HG03280 (cell line): ENCODE results near the gene METTL26.

Source experiments
- ATAC-seq: cut with Tn5 transposase; IDR thresholded peaks from one replicate; pipeline ENCODE4 v1.9.1; 2021; ENCODE audit warnings: mild to moderate bottlenecking, moderate library complexity; ENCODE audit not compliant: unreplicated experiment

Gene METTL26

DNA sequence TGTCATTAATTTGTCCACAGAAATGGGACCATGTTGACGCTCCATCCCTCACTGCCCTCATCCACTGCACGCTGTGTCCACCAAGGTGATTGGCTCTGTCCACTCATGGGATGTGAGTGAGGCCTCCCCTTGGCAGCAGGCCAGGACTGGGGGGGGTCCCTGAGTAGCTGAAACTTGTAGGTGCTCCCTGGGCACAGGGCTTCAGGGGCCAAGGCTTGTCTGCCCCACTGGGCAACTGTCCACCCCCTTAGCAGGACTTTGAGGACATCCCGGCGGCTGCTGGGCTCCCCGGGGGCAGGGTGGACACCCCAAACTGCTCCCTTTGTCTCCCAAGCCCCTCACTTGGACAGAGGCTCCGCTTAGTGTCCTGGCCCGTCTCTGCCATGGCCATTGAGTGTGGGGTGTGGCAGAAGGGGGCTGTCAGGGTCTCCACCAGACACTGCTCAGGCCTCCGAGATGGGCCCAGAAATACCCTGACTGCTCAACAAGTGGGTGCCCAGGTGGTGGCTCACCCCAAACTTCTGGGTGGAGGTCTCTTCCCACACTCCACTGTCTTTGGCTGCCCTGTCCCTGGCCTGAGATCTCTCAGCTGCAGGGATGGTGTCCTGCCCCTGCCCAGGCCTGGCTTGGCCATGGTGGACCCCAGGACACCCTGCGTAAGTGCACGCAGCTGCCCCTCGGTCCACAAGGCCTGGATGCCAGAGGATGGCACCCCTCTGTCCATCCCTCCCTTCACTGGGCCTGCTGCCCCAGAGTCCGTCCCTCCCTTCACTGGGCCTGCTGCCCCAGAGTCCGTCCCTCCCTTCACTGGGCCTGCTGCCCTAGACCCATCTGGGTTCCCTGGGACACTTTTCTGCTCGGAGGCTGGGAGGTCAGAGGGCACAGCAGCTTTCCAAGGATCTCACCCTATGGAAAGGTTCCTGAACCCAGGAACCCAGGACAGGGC lies 49.2 kb downstream of the METTL26 start:
- ATAC-seq = no peak

DNA sequence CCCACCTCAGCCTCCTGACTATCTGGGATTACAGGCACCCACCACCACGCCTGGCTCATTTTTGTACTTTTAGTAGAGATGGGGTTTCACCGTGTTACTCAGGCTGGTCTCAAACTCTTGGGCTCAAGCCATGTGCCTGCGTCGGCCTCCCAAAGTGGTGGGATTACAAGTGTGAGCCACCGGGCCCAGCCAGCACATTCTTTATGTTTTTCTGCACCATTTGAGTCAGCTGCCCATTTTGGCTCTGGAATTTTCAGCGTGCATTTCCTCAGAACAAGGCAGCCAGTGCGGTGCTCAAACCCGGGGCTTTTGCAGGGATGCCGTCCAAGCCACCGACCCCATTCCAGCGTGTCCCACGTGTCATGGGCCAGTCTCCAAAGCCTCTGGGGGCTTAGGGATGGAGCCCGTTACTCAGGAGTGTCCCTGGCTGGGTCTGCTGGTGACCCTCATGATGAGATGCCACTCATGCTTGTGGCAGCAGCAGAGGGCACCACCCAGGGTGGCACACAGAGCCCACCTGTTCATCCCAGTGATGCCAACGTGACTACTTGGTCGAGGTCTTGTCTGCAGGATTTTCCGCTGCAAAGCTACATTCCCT lies 50.0 kb downstream of the METTL26 start:
- no peak for ATAC-seq

DNA sequence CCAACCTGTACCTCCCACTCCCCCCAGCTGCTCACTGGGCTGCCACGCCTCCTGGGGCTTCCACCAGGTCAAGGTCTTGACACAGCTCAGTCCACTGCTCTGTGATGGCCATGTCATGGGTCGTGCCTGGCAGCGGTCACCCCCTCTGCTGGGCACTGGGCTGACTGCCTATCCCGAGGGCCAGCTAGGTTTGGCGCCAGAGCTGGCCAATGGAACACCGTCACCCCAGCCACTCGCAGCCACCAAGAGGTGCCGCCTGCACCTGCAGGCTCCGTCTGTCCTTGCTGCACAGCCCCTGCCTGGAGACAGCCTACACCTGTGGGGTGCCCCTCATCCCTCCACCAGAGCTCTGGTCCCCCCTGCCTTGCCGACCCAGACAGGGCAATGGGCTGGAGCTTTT lies 50.8 kb downstream of the METTL26 start:
- ATAC-seq = no peak
